Activated B cell treated with CpG ODN at 0.5 μM for 24 hours (primary cell): ENCODE measurements around the gene SCO1. TPM values are rescaled to one million over a fixed set of nuclear protein-coding genes. Genes with fewer than 3 reads are reported as not detected.

ENCODE experiments used
- ATAC-seq: fragments of 200-7000 bp; cut with Tn5 transposase; one replicate; pipeline ENCODE4 v1.10.0; 2021; ENCODE audit warnings: low read depth, mild to moderate bottlenecking, moderate library complexity
- CTCF ChIA-PET: fragments of 350-600 bp; sonication (Branson Sonifier 250); formaldehyde crosslinking; loops from one replicate; lab custom pipeline; 2021; ENCODE audit warnings: antibody characterized with exemption; lab: Charles Lee
- POLR2A ChIA-PET: fragments of 350-600 bp; sonication (Branson Sonifier 250); formaldehyde crosslinking; loops from one replicate; lab custom pipeline; 2021; ENCODE audit warnings: antibody characterized with exemption; lab: Charles Lee
- DNase-seq: peaks from one replicate; pipeline ENCODE4 v3.0.0; 2022
- H3K27ac Mint-ChIP-seq: one replicate; pipeline ENCODE4 v1.8.0; 2020; ENCODE audit warnings: mixed read lengths
- H3K27me3 Mint-ChIP-seq: one replicate; pipeline ENCODE4 v1.8.0; 2021; ENCODE audit warnings: mixed read lengths
- H3K36me3 Mint-ChIP-seq: one replicate; pipeline ENCODE4 v1.8.0; 2021; ENCODE audit warnings: low read depth, mixed read lengths
- H3K4me1 Mint-ChIP-seq: one replicate; pipeline ENCODE4 v1.8.0; 2021; ENCODE audit warnings: mixed read lengths
- H3K4me3 Mint-ChIP-seq: one replicate; pipeline ENCODE4 v1.8.0; 2020; ENCODE audit warnings: mild to moderate bottlenecking, mixed read lengths
- H3K9me3 Mint-ChIP-seq: one replicate; pipeline ENCODE4 v1.8.0; 2020; ENCODE audit warnings: mixed read lengths
- CTCF ChIP-seq: fragments of 200-600 bp; IDR thresholded peaks from one replicate; pipeline ENCODE4 v1.8.0; 2022; ENCODE audit warnings: antibody characterized with exemption, mild to moderate bottlenecking
- intact Hi-C: fragments of 100-400 bp; cut with micrococcal nuclease; formaldehyde crosslinking; loops from one replicate; pipeline ENCODE4 v1.15.1; 2024
- total RNA-seq: library from RNA; stranded (reverse); gene quantifications from 2 replicates; pipeline ENCODE4 v1.2.3, GENCODE V29; 2022

The SCO1 gene
- total RNA-seq, 1 donor from 2014 or later, result 33.3 TPM

- H3K4me3 Mint-ChIP-seq, result no peak overlapping the region
- ATAC-seq (no peak), DNase-seq (no peak)
- TF ChIP-seq CTCF, result no peak
- H3K4me1 Mint-ChIP-seq, result peaks cover 12% of the 10 kb centered on the region
- POLR2A ChIA-PET, result no interaction called here
- H3K27me3 Mint-ChIP-seq, result no peaks in the 10 kb centered on the region
- no peaks in the 10 kb centered on the region for H3K9me3 Mint-ChIP-seq
- CTCF ChIA-PET, result no interaction called here
- H3K27ac Mint-ChIP-seq, result no peak overlapping the region
- H3K36me3 Mint-ChIP-seq, result peaks cover 3% of the 10 kb centered on the region
- intact Hi-C loops, result no loop called here
Measured at GRCh38 chr17:10726196-10726595, 28.9 kb upstream of the SCO1 start.

GRCh38 chr17:10725262-10725661 is 27.9 kb upstream of the SCO1 start:
- peaks cover 3% of the 10 kb centered on the region for H3K36me3 Mint-ChIP-seq
- DNase-seq (no peak), ATAC-seq (no peak)
- TF ChIP-seq CTCF, result no peak
- POLR2A ChIA-PET, result no interaction called here
- no peaks in the 10 kb centered on the region for H3K27me3 Mint-ChIP-seq
- no peak overlapping the region for H3K27ac Mint-ChIP-seq
- CTCF ChIA-PET, result no interaction called here
- H3K4me1 Mint-ChIP-seq, result peaks cover 5% of the 10 kb centered on the region
- intact Hi-C loops, result no loop called here
- H3K9me3 Mint-ChIP-seq, result no peaks in the 10 kb centered on the region
- no peak overlapping the region for H3K4me3 Mint-ChIP-seq

GRCh38 chr17:10724546-10725195 is 27.3 kb upstream of the SCO1 start:
- Mint-ChIP-seq H3K4me1 (peaks cover 2% of the 10 kb centered on the region), H3K36me3 (peaks cover 5% of the 10 kb centered on the region), H3K9me3 (no peaks in the 10 kb centered on the region), H3K4me3 (no peak overlapping the region), H3K27me3 (no peaks in the 10 kb centered on the region), H3K27ac (no peak overlapping the region)
- DNase-seq, result no peak
- ChIA-PET CTCF (no interaction called here), POLR2A (interaction anchor here (0.7 kb wide), 1 partner anchor 13 kb away, joined by 7 read pairs; no protein-coding TSS in a partner anchor)
- intact Hi-C loops, result no loop called here
- TF ChIP-seq CTCF, result no peak
- ATAC-seq, result no peak

GRCh38 chr17:10718547-10718946 is 21.2 kb upstream of the SCO1 start:
- CTCF ChIA-PET, result interaction anchor here (2.1 kb wide), 1 partner anchor 72 kb away, joined by 5 read pairs; no protein-coding TSS in a partner anchor

GRCh38 chr17:10716218-10716617 is 18.9 kb upstream of the SCO1 start:
- TF ChIP-seq CTCF, result no peak
- POLR2A ChIA-PET, result no interaction called here
- Mint-ChIP-seq H3K4me3 (no peak overlapping the region), H3K27ac (no peak overlapping the region), H3K27me3 (no peaks in the 10 kb centered on the region), H3K36me3 (peaks cover 35% of the 10 kb centered on the region), H3K9me3 (no peaks in the 10 kb centered on the region), H3K4me1 (no peaks in the 10 kb centered on the region)
- intact Hi-C loops, result no loop called here
- CTCF ChIA-PET, result no interaction called here
- ATAC-seq, result no peak
- no peak for DNase-seq

More at GRCh38 chr17:10718547-10718946, 21.2 kb upstream of the SCO1 start:
- no peaks in the 10 kb centered on the region for H3K9me3 Mint-ChIP-seq
- POLR2A ChIA-PET, result no interaction called here
- no peak for DNase-seq
- ATAC-seq, result no peak
- H3K4me3 Mint-ChIP-seq, result no peak overlapping the region
- peaks cover 14% of the 10 kb centered on the region for H3K36me3 Mint-ChIP-seq
- H3K27ac Mint-ChIP-seq, result no peak overlapping the region
- intact Hi-C loops, result no loop called here
- H3K4me1 Mint-ChIP-seq, result no peaks in the 10 kb centered on the region
- no peak for TF ChIP-seq CTCF
- no peaks in the 10 kb centered on the region for H3K27me3 Mint-ChIP-seq
